Adipose tissue (tissue), 3 donors: ENCODE measurements around the gene KIF6. TPM values are rescaled to one million over a fixed set of nuclear protein-coding genes. Genes with fewer than 3 reads are reported as not detected.
"Not testable (repeated sequence)": the region's sequence is repeated elsewhere in the genome, so short reads cannot be mapped to it uniquely, and the experiment has no call there.

Experiments
- H3K27ac ChIP-seq: one replicate; pipeline ENCODE4 v1.5.1; 2013; ENCODE audit warnings: low read depth, low read length
- WGBS, 3 donors: extraction: QIAGEN DNeasy Blood & Tissue Kit; methylation state at CpG; one replicate each; pipeline ENCODE4 v1.1.7; 2013; 5-methylcytosine and 5-hydroxymethylcytosine counted together
- polyA plus RNA-seq, 3 donors: library from polyadenylated mRNA; stranded (reverse); fragments of 200-250 nt; gene quantifications; one replicate each; pipeline ENCODE4 v1.2.3, GENCODE V29; 2013
- donor health status: healthy with polysubstance abuse.
- donor health status: Bipolar disorder and iron deficiency.
- donor health status: healthy.

The KIF6 gene
- polyA plus RNA-seq, 3 donors = 0.10 to 0.31 TPM; not detected in 1

- no peak overlapping the region for H3K27ac ChIP-seq
- WGBS, 3 donors = 73 to 87% (median 85%) methylated on average over 3 of the region's 3 CpGs
Observed at GRCh38 chr6:39307462-39307861, 417.7 kb downstream of the KIF6 start.

- H3K27ac ChIP-seq = no peak overlapping the region
Observed at GRCh38 chr6:39304951-39305350, 420.3 kb downstream of the KIF6 start.

GRCh38 chr6:39303425-39304153 is 421.6 kb downstream of the KIF6 start:
- H3K27ac ChIP-seq = no peak overlapping the region
- WGBS, 3 donors = 83 to 92% (median 89%) methylated on average over 28 to 30 of the region's 30 CpGs

- 6 to 8% (median 7%) methylated on average over 11 of the region's 11 CpGs for WGBS, 3 donors
- H3K27ac ChIP-seq = no peak overlapping the region
Observed at GRCh38 chr6:39302669-39303424, 422.4 kb downstream of the KIF6 start.

DNA sequence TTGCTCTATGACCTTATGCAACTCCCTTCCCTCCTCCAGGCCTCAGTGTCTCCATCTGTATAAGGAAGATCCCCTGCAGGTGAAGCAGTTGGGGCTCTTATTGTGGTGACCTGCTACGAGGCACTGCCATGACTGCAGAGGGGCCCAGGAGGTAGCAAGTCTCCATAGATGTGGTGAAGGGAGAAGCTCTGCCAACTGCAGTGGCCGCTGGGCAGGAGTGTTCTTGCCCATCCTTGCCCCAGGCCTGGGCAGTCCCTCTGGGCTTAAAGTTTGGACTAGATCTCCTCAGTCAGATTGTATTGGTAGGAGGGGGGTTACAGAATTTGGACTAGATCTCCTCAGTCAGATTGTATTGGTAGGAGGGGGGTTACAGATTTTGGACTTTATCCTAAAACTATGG is 423.2 kb downstream of the KIF6 start:
- WGBS, 3 donors = 92 to 98% (median 92%) methylated on average over 2 of the region's 2 CpGs

DNA sequence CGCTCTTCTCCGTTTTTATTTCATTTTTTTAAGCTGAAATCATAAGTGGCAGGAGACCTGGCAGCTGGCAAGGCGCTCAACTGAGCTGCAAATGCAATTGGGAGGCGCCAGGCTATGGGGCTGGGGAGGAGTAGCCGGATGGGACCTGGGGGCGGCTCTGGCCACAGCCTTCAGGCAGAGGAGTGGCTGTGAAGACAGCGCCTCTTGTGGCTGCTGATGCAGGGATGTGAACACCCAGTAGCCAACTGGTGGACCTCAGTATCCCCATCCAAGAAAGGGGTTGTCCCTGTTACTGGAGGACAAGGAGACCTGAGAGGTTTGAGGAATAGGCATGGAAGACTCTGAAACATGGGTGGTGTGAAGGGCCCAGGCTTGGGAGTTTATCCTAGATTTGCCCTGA is 423.6 kb downstream of the KIF6 start:
- 68 to 77% (median 75%) methylated on average over 7 of the region's 7 CpGs for WGBS, 3 donors
- no peak overlapping the region for H3K27ac ChIP-seq

More for the DNA sequence above, 423.2 kb downstream of the KIF6 start:
- H3K27ac ChIP-seq = no peak overlapping the region

DNA sequence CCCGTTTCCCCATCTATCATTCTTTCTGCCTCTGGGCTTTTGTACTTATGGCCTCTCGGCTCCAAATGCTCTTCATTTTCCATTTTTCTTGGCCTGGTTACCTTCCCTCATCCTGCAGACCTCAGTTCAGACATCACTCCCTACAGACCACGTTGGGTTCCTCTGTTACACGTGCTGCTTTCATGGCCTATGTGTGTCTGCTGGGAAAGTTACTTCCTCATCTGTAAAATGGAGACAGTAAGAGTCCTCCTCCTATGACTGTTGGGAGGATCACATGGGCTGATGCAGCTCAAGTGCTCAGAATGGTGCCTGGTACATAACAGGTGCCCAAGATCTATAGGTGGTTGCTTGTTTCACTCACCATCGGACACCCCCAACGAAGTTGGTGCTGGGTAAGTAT is 424.5 kb downstream of the KIF6 start:
- WGBS, 3 donors = 77 to 94% (median 86%) methylated on average over 6 of the region's 6 CpGs
- H3K27ac ChIP-seq = no peak overlapping the region

DNA sequence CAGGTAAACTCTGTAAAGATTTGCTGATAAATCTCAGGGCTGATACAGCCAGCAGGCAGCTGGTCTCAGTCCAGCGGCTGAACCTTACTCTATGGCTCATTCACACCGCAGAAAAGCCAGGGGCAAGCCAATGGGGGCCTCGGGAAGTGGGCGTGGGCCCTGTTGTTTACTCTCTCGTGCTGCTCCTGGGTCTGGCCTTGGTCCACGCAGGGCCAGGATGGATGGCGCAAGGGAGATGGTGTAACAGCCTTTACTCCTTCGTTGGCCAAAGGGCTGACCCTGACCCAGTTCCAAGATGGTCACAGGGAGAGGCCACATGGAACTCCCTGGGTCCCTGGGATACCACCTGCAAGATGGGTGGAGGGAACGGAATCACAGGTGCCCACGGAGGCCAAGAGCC is 427.1 kb downstream of the KIF6 start:
- H3K27ac ChIP-seq = no peak overlapping the region
- WGBS, 3 donors = 51 to 67% (median 63%) methylated on average over 10 of the region's 10 CpGs

GRCh38 chr6:39296745-39297640 is 428.2 kb downstream of the KIF6 start:
- WGBS, 3 donors = 51 to 69% (median 63%) methylated on average over 18 of the region's 18 CpGs
- H3K27ac ChIP-seq = no peak overlapping the region

DNA sequence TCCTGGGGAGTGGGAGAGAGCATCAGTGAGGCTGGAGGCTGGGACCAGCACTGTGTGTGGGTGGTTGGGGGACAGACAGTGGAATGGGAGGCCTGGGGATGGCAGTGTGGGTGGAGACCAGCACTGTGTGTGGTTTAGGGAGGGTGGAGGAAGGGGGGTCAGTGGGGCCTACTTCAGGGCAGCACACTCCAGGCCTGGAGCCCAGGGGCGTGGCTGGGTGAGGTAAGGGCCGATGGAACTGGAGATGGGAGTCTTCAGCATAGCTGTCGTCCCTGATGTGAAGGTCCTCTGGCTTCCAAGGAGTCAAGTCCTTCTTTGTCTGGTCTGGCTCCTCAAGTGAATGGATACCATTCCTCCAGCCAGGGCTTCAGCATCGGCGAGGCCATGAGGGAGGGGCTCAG is 429.6 kb downstream of the KIF6 start:
- WGBS, 3 donors = 52 to 81% (median 56%) methylated on average over 5 of the region's 5 CpGs
- no peak overlapping the region for H3K27ac ChIP-seq

GRCh38 chr6:39294899-39295298 is 430.3 kb downstream of the KIF6 start:
- WGBS, 3 donors = 65 to 72% (median 66%) methylated on average over 1 of the region's 1 CpG

GRCh38 chr6:39294133-39294532 is 431.1 kb downstream of the KIF6 start:
- no peak overlapping the region for H3K27ac ChIP-seq
- 54 to 66% (median 64%) methylated on average over 5 of the region's 5 CpGs for WGBS, 3 donors

More at GRCh38 chr6:39294899-39295298, 430.3 kb downstream of the KIF6 start:
- H3K27ac ChIP-seq = no peak overlapping the region

- no peak overlapping the region for H3K27ac ChIP-seq
- 93 to 95% (median 94%) methylated on average over 6 of the region's 6 CpGs for WGBS, 3 donors
Observed at GRCh38 chr6:39292637-39293036, 432.6 kb downstream of the KIF6 start.

DNA sequence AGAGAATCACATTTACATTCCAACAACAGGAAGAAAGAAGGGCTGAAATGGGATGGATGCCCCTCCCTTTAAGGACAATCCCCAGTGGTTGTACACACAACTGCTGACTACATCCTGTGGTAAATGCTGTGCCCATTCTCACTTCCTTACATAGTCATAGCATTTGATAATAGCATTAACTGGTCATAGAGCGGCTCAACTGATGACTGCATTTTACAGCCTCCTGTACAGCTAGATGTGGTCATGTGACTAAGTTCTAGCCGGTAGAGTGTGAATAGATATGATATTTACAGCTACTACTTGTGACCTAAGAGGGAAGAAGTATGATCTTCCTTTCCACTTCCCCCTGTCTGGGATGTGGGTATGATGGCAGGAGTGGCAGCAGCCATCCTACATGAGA is 435.7 kb downstream of the KIF6 start:
- 73 to 81% (median 81%) methylated on average over 2 of the region's 2 CpGs for WGBS, 3 donors
- H3K27ac ChIP-seq = no peak overlapping the region

GRCh38 chr6:39287601-39288000 is 437.6 kb downstream of the KIF6 start:
- no peak overlapping the region for H3K27ac ChIP-seq
- 82 to 92% (median 91%) methylated on average over 3 of the region's 3 CpGs for WGBS, 3 donors

DNA sequence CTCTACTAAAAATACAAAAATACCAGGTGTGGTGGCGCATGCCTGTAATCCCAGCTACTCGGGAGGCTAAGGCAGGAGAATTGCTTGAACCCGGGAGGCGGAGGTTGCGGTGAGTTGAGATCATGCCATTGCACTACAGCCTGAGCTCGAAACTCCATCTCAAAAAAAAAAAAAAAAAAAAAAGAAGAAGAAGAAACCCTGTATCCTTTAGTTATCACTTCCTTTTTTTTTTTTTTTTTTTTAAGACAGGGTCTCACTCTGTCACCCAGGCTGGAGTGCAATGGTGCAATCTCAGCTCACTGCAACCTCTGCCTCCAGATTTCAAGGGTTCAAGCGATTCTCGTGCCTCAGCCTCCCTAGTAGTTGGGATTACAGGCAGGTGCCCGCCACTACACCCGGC is 438.6 kb downstream of the KIF6 start:
- 67 to 84% (median 75%) methylated on average over 5 to 10 of the region's 10 CpGs for WGBS, 3 donors
- not testable (repeated sequence) for H3K27ac ChIP-seq

- WGBS, 3 donors = 29 to 64% (median 32%) methylated on average over 2 of the region's 2 CpGs
- H3K27ac ChIP-seq = no peak overlapping the region
Observed at GRCh38 chr6:39282774-39283173, 442.4 kb downstream of the KIF6 start.

- no peak overlapping the region for H3K27ac ChIP-seq
- 75 to 79% (median 76%) methylated on average over 11 of the region's 11 CpGs for WGBS, 3 donors
Observed at GRCh38 chr6:39281312-39281980, 443.8 kb downstream of the KIF6 start.
